H54 (cell line): ENCODE results near the gene TMEM179.

Experiments used
- DNase-seq: peaks from one replicate; pipeline ENCODE4 v3.0.0; 2011; ENCODE audit warnings: low spot score, mixed read lengths; ENCODE audit not compliant: insufficient read length
- FAIRE-seq: peaks from 3 replicates; lab custom pipeline; 2011; peaks lifted over from hg19 to GRCh38; lab: Jason Lieb, UNC
- POLR2A ChIP-seq: IDR thresholded peaks from 2 replicates; pipeline ENCODE4 v1.6.1; 2011; ENCODE audit warnings: low read depth, mild to moderate bottlenecking, low read length

Gene TMEM179

GRCh38 chr14:104551851-104552737, 52.5 kb downstream of the TMEM179 start:
- no peak for FAIRE-seq
- DNase-seq, result no peak
- no peak for TF ChIP-seq POLR2A

GRCh38 chr14:104550861-104551728, 53.5 kb downstream of the TMEM179 start:
- TF ChIP-seq POLR2A, result no peak
- FAIRE-seq, result no peak
- no peak for DNase-seq

GRCh38 chr14:104550340-104550860, 54.2 kb downstream of the TMEM179 start:
- FAIRE-seq (no peak), DNase-seq (no peak)
- no peak for TF ChIP-seq POLR2A

GRCh38 chr14:104549536-104550339, 54.8 kb downstream of the TMEM179 start:
- no peak for FAIRE-seq
- no peak for TF ChIP-seq POLR2A
- no peak for DNase-seq

GRCh38 chr14:104548802-104549535, 55.6 kb downstream of the TMEM179 start:
- no peak for FAIRE-seq
- no peak for DNase-seq
- no peak for TF ChIP-seq POLR2A

- no peak for FAIRE-seq
- no peak for TF ChIP-seq POLR2A
Measured at GRCh38 chr14:104547998-104548700, 56.4 kb downstream of the TMEM179 start.

GRCh38 chr14:104547310-104547997, 57.1 kb downstream of the TMEM179 start:
- DNase-seq (no peak), FAIRE-seq (no peak)
- TF ChIP-seq POLR2A, result no peak

More at GRCh38 chr14:104547998-104548700, 56.4 kb downstream of the TMEM179 start:
- DNase-seq, result no peak

- FAIRE-seq (no peak), DNase-seq (no peak)
- no peak for TF ChIP-seq POLR2A
Measured at GRCh38 chr14:104546591-104547309, 57.8 kb downstream of the TMEM179 start.

GRCh38 chr14:104545942-104546501, 58.5 kb downstream of the TMEM179 start:
- FAIRE-seq (no peak), DNase-seq (no peak)
- no peak for TF ChIP-seq POLR2A

GRCh38 chr14:104545151-104545941, 59.2 kb downstream of the TMEM179 start:
- FAIRE-seq (no peak), DNase-seq (no peak)
- TF ChIP-seq POLR2A, result no peak
